DMS53 treated with DMSO at 0.1 percent for 48 hours (cell line): ENCODE measurements around the gene WASF3.

ENCODE experiments used
- DNase-seq: peaks from one replicate; lab custom pipeline; 2025; ENCODE audit not compliant: unreplicated experiment; lab: John Stamatoyannopoulos, UW

The WASF3 gene

DNA sequence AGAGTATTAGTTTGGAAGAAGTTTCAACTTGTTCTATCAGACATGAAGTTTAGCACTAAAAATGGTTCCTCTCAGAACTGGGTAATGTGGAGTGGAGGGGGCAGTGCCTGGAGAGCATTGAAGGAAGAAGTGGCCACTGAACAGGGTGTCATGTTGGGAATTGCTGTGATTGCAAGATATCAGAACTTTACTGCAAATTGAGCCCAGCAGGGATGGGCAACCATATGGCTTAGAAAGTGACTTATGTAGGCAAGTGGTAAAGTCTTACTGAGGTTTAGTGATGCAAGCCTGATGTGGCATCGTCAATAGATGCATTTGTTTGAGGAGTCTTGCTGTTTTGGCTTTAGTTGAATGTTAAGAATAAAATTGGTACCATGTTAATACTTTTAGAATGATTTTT is 31.7 kb downstream of the WASF3 start:
- no peak for DNase-seq

DNA sequence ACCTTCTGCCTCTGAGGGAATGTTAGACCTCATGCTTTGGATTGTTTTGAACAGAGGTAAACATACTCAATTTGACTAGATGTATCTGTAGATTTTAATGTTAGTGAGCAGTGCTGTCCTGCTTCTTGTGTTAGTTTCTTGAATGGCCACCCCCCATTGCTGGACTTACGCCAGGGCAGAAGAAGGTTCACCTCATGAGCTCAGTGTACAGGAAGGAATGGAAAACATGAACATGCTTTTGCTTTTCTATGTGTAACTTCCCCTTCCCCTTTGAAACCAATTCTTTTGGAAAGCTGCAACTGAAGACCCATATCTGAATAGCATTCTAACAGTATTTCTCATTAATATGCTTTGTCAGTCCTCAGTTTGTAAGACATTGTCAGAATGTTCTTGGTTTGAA is 32.3 kb downstream of the WASF3 start:
- DNase-seq: no peak

DNA sequence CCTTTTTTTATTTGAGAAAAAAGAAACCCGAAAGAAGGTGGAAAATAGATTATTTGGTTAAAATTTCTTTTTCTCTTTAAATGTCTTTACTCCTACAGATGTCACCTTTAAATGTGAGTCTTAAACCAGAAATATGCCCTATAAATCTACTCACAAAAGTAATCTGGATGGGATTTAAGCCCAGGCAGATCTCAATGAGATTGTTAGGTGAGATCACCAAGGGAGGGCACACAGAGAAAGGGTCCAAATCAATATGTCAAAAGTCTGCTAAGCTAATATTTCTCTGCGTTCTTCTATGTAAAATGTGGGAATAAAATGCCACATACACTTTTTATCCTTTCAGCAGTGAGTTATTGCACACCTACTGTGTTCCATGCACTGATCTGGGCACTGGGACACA is 32.9 kb downstream of the WASF3 start:
- DNase-seq: no peak

DNA sequence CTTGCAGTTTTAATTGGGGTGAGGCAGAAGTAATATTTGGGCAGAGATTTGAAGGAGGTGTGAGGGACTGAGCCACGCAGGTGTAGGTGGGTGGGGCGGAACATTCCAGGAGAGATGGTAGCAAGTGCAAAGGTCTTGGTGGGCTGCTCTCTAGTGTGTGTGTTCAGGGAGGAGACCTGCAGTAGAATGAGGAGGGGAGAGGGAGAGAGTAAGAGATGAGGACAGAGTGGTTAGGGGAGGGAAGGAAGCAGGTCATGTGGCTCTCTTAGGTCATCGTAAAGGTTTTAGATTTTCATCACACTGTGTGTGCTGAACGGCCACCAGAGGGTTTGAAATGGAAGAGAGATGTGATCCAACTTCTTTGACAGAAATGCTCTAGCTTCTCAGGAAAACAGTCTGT is 33.5 kb downstream of the WASF3 start:
- no peak for DNase-seq

DNA sequence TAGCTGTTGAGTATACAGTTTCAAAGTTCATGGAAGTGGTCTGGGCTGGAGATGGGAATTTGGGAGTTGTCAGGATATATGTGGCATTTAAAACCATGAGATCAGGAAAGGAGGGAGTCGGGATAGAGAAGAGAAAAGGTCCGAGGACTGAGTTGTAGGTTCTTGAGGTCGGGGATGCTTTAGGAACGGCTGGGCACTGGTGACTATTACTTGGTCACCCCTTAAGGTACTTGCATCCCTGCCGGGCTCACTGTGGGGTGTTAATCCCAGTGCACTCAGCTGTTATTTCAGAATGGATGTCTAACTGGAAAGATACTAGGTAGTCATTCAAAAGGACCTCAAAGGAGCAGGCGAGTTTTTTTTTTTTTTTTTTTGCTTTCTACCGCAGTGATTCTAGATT is 34.2 kb downstream of the WASF3 start:
- DNase-seq: no peak

DNA sequence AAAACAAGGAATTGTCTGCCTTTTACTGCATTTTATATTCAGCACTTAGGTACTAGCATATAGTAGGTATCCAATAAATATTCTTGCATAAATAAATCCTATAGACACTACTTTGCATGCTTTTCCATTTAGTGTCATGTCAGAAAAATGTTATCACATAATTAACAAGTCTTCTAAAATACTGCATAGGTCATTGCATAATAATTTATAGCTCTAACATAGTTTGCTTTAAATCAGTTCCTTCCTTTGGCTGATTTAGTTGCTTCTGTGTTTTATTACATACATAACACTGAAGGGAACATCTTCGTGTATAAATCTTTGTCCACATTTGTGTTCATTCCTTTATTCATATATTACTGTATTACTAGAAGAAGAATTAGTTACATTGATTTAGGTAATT is 36.2 kb downstream of the WASF3 start:
- DNase-seq: no peak

DNA sequence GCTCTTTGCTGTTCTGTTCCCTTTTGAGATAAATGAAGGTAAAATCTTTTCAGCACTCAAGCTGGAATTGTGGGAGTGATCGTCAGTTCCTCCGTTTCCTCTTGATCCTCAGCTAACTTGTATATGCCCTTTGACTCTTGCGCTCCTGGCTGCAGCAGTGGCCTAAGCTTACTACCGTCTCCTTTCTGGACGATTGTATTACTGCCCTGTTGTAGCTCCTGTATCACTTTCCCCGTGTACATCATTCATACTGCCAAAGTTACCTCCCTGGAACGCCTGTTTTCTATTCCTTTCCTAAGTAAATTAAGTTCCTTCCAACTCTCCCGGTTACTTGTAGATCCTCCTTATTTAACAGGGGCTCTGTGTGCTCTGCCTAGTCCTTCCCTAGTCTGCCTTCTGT is 36.9 kb downstream of the WASF3 start:
- DNase-seq: no peak

DNA sequence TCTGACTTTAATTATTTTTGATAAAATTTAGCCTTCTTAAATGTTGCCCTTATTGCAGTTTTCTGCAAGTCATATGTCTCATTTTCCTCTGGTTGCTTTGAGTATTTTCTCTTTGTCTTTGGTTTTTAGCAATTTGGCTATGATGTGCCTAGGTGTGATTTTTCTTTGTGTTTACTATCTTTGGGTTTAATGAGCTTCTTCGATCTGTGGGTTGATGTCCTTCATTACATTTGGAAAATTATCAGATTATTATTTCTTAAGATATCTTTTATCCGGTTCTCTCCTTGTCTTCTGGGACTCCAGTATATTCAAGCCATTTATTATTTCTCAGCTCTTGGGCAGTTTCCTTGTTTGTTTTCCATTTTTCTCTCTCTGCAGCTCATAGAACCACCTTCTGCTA is 39.0 kb downstream of the WASF3 start:
- no peak for DNase-seq

DNA sequence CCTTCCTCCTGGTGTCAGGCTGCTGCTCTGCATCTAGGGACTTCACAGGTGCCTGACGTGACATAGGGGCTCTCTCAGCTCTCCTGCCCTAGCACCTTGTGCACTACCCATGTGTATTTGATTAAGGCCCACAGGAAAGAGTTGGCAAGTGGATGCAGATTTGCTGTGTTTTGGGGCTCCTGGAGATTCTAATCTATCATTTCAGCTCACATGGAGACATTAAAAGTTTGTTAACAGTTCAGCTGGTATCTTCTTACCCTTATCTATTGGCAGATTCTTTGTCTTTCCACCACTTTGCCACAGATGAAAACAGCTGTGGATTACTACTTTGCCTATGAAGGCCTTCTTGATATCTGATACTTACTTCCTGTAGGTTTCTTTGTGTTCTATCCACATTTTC is 41.9 kb downstream of the WASF3 start:
- peak; percentile 63 for DNase-seq

DNA sequence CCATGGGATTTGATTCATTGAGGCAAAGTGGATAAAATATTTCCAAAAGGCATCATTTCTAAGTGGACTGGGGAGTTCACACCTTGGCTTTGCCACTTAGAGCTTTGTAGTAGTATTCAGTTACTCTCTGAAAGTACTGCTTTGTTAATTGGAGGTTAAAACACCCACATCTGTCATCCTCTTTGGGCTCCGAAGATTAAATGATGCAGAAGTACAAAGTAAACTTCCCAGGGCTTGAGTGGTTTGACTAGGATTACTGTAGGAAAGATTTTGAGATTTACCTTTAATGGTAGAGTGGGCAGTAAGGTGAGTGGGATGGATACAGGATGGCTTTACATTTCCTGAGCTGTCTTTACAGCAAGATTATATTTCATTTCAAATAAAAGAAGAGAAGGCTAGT is 42.4 kb downstream of the WASF3 start:
- DNase-seq: peak; percentile 79

DNA sequence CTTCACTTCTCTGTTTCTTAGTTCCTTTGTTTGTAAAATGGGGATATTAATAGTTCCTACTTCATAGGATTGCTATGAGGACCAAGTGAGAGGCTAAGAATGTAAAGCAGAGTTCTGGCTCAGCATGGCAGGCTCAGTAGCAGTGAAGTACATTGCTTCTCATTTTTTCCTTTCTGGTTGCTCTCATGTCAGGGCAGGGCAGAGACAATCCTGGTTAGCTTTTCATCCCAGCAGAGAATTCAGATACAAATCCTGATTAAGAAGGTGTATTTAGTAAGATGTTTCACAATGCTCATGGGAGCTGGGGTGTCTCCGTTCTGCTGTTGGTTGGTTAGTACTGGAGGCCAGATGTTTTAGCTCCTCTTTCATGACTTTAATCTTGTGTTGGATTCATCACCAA is 42.9 kb downstream of the WASF3 start:
- DNase-seq: no peak

DNA sequence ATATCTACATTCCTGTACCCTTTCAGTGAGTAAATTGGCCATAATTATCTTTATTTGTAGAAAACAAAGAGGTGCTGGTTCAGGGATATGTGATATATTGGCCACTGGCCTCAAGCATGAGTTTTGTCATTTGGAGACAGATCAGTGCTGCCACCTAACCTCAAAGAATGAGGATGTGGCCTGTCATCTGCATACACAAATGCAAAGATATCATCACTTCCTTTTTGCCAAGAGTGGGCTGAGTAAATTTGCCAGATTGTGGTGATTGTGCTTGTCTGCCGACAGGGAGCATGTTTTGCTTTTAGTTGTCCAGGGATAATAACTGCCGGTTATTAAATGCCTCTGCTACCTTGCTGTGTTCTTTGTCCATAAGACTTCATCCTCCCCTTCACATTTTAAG is 44.2 kb downstream of the WASF3 start:
- DNase-seq: no peak

DNA sequence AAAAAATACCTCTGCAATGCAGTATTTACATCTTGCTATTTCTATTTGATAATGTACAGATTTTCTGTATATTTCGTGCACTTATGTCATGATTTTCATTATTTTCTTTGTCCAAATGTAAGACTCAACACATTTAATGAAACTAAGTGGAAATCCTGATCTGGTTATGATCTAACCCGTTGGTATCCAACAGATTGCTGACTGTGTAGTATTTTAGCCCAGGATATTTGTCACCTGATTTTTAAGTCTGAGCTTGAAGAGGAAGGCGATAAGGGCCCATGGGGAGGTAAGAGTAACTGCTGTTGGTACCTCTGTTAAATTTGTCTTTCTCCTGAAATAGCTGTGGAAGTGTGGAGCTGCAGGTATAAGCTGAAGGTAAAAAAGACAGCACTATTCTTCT is 45.3 kb downstream of the WASF3 start:
- DNase-seq: no peak

DNA sequence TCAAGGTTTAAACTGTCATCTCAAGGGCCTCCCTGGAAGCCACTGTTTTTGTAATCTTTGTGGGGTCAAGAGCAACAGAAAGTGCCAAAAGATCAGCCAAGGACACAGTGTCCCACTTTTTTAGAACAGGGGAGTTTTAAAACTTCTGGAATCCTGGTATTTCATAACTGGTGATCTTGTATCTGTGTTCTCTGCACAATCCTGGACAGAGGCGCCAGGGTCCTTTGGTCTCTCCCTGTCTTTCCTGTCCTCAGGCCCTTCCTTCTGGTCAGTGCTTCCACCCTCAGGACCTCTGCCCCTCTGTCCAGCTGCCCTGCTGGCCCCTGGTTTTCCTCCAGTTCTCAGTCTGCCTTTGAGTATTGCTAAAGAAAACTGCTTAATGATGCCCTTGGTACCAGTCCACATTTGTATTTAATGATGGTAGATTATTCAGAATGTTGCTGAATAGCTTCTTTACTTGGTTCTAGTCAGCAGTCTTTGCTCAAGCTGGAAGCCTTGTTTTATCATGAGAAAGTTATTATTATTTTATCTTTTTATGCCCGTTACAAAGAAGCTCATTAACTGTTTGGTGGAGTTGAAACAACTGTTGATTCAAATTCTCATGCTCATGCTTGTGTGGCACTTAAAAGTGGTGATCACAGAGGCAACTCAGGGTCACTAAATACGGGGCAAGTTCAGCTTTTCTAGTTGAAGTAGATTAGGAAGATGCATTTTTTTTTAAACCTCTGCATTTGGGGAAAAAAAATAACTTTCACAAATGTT is 47.5 kb downstream of the WASF3 start:
- no peak for DNase-seq

DNA sequence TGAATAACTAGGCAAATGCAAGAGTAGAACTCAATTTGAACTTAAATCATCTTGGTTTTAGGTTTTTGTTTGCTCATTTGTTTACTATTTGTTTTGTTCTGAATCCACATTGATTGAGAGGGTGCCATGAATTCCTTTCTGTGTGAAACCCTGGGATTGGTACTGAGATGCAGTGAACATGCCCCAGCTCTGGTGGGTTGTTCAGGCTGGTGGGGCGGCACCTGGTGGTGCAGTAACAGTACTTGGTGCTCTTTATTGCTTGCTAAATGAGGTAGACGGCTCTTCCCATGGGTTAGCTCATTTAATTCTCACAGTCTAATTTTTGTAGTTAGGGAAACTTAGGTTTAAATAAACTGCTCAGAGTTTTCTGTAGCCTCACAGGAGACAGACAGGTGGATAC is 48.4 kb downstream of the WASF3 start:
- DNase-seq: no peak

DNA sequence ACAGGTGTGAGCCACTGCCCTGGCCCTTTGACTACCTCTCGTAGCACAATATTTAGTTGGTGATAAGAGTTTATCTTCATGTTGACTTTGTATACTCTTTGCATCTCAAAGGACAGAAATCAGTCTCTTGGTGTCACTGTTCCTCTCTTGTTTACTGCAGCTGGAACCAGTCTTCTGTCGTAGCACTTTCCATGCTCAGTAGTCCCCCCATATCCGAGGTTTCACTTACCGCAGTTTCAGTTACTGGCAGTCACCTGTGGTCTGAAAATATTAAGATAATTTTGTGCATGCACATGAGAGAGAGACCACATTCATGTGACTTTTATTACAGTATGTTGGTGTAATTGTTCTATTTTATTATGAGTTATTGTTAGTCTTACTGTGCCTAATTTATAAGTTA is 49.1 kb downstream of the WASF3 start:
- no peak for DNase-seq

DNA sequence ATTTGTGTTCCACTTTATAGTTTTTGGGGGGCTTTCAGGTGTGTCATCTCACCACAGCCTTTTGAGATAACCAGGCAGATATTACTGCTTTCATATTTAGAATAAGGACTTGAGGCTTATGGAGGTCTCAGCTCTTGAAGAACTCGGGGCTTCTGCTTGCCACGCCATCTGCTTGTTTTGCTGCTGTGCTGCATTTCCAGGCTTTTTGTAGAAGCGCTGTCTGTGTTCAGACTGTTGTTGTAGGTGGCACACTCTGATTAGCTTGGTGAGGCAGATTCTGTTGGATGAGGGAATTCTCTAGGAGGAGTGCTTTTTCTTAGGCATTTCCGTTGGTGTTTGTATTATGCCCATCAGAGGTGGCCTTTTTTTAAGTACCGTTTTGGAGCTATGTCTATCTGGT is 57.2 kb downstream of the WASF3 start:
- no peak for DNase-seq

DNA sequence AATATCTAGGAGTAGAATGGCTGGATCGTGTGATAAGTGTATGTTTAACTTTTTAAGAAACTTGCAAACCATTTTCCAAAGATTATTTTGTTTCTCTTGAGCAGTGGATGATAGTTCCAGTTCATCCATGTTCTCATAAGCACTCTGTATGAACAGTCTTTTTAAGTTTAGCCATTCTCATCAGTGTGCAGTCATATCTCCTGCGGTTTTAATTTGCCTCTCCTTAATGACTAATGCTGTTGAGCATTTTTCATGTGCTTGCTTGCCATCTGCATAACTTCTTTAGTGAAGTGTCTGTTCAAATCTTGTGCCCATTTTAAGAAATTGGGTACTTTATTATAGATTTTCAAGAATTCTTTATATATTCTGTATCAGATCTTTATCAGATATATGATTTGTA is 58.6 kb downstream of the WASF3 start:
- DNase-seq: no peak

DNA sequence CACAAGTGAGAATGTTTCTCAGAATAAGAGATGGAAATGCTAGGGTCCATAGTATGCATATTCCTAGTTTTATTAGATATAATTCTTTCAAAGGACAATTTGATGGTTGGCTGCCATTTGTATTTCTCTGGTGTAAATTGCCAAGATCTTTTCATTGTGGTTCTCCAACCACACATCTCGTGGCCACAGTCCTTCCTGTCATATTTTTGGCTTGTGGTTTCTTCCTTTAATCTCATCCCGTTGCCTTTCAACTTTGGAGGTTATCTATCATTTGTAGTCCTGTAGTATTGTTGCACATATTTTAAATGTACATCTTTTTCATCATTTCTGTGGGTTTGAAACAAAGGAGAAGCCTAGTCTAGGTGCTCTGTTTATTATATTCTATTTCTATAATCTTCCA is 61.2 kb downstream of the WASF3 start:
- no peak for DNase-seq

DNA sequence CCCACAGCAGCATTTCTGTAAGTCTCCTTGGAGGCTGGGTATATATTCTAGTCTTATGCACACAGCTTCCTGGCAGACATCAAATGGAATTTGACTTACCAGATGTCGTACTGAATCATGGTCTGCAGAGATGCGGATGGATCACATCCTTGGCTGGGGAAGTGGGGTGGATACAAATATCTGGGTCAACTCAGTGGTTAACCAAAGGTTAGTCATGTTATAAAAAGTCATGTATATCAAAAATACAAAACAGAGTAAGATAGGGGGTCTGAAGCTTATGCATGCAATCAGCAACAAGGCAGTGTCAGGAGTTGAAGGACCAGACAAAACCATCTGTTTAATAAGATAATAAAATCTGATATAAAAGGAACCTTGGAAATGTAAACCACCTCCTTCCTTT is 61.9 kb downstream of the WASF3 start:
- DNase-seq: no peak

DNA sequence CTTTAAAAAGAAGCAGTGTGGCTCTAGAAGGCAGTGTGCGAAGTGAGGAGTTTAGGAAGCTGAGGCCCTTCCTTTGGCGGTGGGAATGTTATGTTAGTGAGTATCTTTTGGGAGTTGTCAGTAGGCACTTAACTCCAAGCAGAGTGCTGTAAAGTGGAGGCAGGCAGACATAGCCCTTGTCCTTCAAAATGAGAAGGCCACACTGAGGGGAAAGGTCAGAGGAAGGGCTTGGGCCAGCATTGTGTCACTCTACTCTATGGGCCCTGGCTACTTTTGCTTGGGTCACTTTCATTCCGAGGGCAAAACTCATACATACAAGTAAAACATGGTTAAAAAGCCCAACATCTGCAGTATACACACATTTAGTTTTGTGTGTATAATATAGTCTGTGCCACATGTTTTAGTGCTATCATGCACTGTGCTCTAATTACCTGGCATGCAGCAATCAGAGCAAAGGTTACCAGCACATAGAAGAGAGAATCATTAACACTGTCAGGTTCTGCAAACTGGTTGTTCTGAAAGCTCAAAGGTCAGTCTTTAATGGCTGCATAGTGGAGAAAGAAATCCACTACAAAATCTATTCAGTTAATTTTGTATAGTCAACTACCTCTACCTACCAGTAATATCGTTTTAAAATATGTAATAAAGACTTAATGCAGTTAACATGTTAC is 64.4 kb downstream of the WASF3 start:
- DNase-seq: no peak

DNA sequence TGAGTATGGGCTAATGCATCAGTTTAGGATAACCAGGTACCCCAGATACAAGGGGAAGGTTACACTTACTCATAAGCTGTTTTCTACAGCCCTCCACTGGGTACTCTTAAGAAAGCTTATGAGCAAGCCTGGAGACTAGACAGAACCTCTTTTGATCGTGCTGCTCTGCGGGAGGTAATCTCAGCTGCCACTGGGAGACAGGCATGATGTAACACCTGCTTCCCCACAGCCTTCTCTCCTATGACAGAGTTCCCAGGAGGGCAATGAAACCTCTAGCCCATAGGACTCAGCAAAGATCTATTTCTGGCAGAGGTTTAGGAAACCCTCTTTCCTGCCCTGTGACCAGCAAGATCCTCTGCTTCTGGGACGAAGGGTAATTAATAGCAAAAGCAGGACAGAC is 65.6 kb downstream of the WASF3 start:
- no peak for DNase-seq

DNA sequence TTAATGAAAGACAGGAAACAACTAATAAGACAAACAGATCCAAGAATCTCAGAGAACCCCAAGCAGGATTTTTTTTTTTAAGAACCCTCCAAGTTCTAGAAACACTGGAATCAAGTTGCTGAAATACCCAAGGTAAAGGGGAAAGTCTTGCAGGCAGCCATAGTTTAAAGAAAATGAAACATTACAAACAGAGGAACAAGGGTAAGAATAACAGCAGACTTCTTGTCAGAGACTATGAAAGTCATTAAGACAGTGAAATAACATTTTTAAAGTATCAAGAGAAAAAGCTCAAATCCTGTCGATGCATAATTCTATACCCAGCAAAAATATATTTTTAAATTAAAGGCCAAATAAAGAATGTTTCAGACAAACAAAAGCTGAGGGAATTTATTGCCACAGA is 67.1 kb downstream of the WASF3 start:
- no peak for DNase-seq
